NT2/D1 (cell line): Measurements from ENCODE around the gene ZBTB47.

Experiments
- SUZ12 ChIP-seq: IDR thresholded peaks from 2 replicates; pipeline ENCODE4 v1.6.1; 2011; ENCODE audit not compliant: insufficient read length, insufficient read depth; ENCODE audit errors: extremely low read depth
- ZNF274 ChIP-seq: IDR thresholded peaks from 2 replicates; pipeline ENCODE4 v1.6.1; 2011; ENCODE audit warnings: mild to moderate bottlenecking, low read depth, low read length

GRCh38 chr3:42682301-42683070 is 29.0 kb downstream of the ZBTB47 start:
- TF ChIP-seq SUZ12 (no peak), ZNF274 (no peak)
